Fibroblast of pulmonary artery (primary cell): ENCODE data around the gene NEXMIF.
"Not testable (repeated sequence)": the region's sequence is repeated elsewhere in the genome, so short reads cannot be mapped to it uniquely, and the experiment has no call there.

Source experiments
- DNase-seq: peaks from one replicate; pipeline ENCODE4 v3.0.0-alpha.2; 2010; ENCODE audit warnings: low read depth
- H3K4me3 ChIP-seq: replicated peaks from 2 replicates; pipeline ENCODE4 v1.5.1; 2011; ENCODE audit warnings: low read depth, mild to moderate bottlenecking, control low read depth, low read length, moderate library complexity
- CTCF ChIP-seq: IDR thresholded peaks from 2 replicates; pipeline ENCODE4 v1.5.1; 2011; ENCODE audit warnings: mild to moderate bottlenecking, control low read depth, low read length, inconsistent platforms; ENCODE audit errors: missing control alignments

The NEXMIF gene

GRCh38 chrX:74925225-74926088, at the start of gene NEXMIF:
TSS of gene NEXMIF (minus strand) at chrX:74925452.
- DNase-seq = peak; percentile 7
- H3K4me3 ChIP-seq = peak within 1 kb of the TSS; percentile 29
- TF ChIP-seq CTCF = no peak

GRCh38 chrX:74961962-74962361, 36.7 kb upstream of the NEXMIF start:
- not testable (repeated sequence) for H3K4me3 ChIP-seq, DNase-seq

- no peak for TF ChIP-seq CTCF
- DNase-seq = no peak
Observed at GRCh38 chrX:74949717-74950116, 24.5 kb upstream of the NEXMIF start.

GRCh38 chrX:74940414-74940813, 15.2 kb upstream of the NEXMIF start:
- no peak for TF ChIP-seq CTCF

More at GRCh38 chrX:74949717-74950116, 24.5 kb upstream of the NEXMIF start:
- H3K4me3 ChIP-seq = no peak overlapping the region

GRCh38 chrX:74931214-74931613, 6.0 kb upstream of the NEXMIF start:
- no peak overlapping the region for H3K4me3 ChIP-seq
- no peak for TF ChIP-seq CTCF
- no peak for DNase-seq

More at GRCh38 chrX:74940414-74940813, 15.2 kb upstream of the NEXMIF start:
- no peak for DNase-seq
- no peak overlapping the region for H3K4me3 ChIP-seq

GRCh38 chrX:74924449-74925224, 615 bp downstream of the NEXMIF start:
- TF ChIP-seq CTCF = no peak
- peak overlapping the region; percentile 29 for H3K4me3 ChIP-seq
- DNase-seq = peak; percentile 2

GRCh38 chrX:74923942-74924448, 1.3 kb downstream of the NEXMIF start:
- H3K4me3 ChIP-seq = no peak overlapping the region
- peak; percentile 4 for DNase-seq
- TF ChIP-seq CTCF = no peak
